HEK293T (cell line): Measurements from ENCODE around the gene USP24.

Source experiments
- CTCF ChIA-PET: fragments of 350-600 bp; formaldehyde crosslinking; extraction: SDS; loops from one replicate; lab custom pipeline; 2021; ENCODE audit warnings: antibody characterized with exemption, inconsistent platforms; lab: Yijun Ruan, JAX
- POLR2A ChIA-PET: fragments of 350-600 bp; formaldehyde crosslinking; extraction: SDS; loops from one replicate; lab custom pipeline; 2020; ENCODE audit warnings: antibody characterized with exemption, inconsistent platforms; lab: Yijun Ruan, JAX
- DNase-seq: peaks from one replicate; pipeline ENCODE4 v3.0.0; 2012; ENCODE audit warnings: mixed read lengths; ENCODE audit errors: extremely low spot score
- ARNT ChIP-seq: fragments of 450-650 bp; IDR thresholded peaks from 2 replicates; pipeline ENCODE4 v1.6.1; 2017; ENCODE audit warnings: mild to moderate bottlenecking
- BHLHE40 ChIP-seq: fragments of 450-650 bp; IDR thresholded peaks from 2 replicates; pipeline ENCODE4 v1.6.1; 2016; ENCODE audit warnings: mild to moderate bottlenecking, moderate library complexity, borderline replicate concordance
- CTBP1 ChIP-seq: fragments of 450-650 bp; IDR thresholded peaks from 2 replicates; pipeline ENCODE4 v1.6.1; 2016; ENCODE audit warnings: borderline replicate concordance
- ELF4 ChIP-seq: fragments of 450-650 bp; IDR thresholded peaks from 2 replicates; pipeline ENCODE4 v1.6.1; 2017; ENCODE audit warnings: antibody characterized with exemption
- FOXA1 ChIP-seq: fragments of 450-650 bp; IDR thresholded peaks from 2 replicates; pipeline ENCODE4 v1.6.1; 2016; ENCODE audit warnings: mild to moderate bottlenecking
- FOXK2 ChIP-seq: fragments of 450-650 bp; IDR thresholded peaks from 2 replicates; pipeline ENCODE4 v1.6.1; 2016; ENCODE audit warnings: mild to moderate bottlenecking
- FOXM1 ChIP-seq: fragments of 450-650 bp; IDR thresholded peaks from 2 replicates; pipeline ENCODE4 v1.6.1; 2017; ENCODE audit warnings: mild to moderate bottlenecking, borderline replicate concordance
- HDGF ChIP-seq: fragments of 450-650 bp; IDR thresholded peaks from 2 replicates; pipeline ENCODE4 v1.6.1; 2017; ENCODE audit warnings: antibody characterized with exemption, borderline replicate concordance
- L3MBTL2 ChIP-seq: fragments of 450-650 bp; conservative IDR thresholded peaks from 2 replicates; pipeline ENCODE4 v1.6.1; 2016; ENCODE audit warnings: mild to moderate bottlenecking
- LEF1 ChIP-seq: fragments of 450-650 bp; IDR thresholded peaks from 2 replicates; pipeline ENCODE4 v1.6.1; 2017; ENCODE audit warnings: mild to moderate bottlenecking, borderline replicate concordance
- NFRKB ChIP-seq: fragments of 450-650 bp; IDR thresholded peaks from 2 replicates; pipeline ENCODE4 v1.6.1; 2016; ENCODE audit warnings: mild to moderate bottlenecking, moderate library complexity
- SP1 ChIP-seq: fragments of 450-650 bp; IDR thresholded peaks from 2 replicates; pipeline ENCODE4 v1.6.1; 2017
- SUZ12 ChIP-seq: fragments of 450-650 bp; IDR thresholded peaks from 2 replicates; pipeline ENCODE4 v1.6.1; 2016; ENCODE audit warnings: mild to moderate bottlenecking
- TARDBP ChIP-seq: fragments of 450-650 bp; IDR thresholded peaks from 2 replicates; pipeline ENCODE4 v1.6.1; 2016
- ZNF384 ChIP-seq: fragments of 450-650 bp; IDR thresholded peaks from 2 replicates; pipeline ENCODE4 v1.6.1; 2016
- TF ChIP-seq, protein P1 (sequence below): fragments of 450-650 bp; IDR thresholded peaks from 2 replicates; pipeline ENCODE4 v1.6.1; 2016

The USP24 gene

GRCh38 chr1:55056632-55056992 is 158.6 kb downstream of the USP24 start:
- TF ChIP-seq HDGF, result no peak
- DNase-seq, result no peak
- CTCF ChIA-PET, result no interaction called here
- POLR2A ChIA-PET, result no interaction called here

DNA sequence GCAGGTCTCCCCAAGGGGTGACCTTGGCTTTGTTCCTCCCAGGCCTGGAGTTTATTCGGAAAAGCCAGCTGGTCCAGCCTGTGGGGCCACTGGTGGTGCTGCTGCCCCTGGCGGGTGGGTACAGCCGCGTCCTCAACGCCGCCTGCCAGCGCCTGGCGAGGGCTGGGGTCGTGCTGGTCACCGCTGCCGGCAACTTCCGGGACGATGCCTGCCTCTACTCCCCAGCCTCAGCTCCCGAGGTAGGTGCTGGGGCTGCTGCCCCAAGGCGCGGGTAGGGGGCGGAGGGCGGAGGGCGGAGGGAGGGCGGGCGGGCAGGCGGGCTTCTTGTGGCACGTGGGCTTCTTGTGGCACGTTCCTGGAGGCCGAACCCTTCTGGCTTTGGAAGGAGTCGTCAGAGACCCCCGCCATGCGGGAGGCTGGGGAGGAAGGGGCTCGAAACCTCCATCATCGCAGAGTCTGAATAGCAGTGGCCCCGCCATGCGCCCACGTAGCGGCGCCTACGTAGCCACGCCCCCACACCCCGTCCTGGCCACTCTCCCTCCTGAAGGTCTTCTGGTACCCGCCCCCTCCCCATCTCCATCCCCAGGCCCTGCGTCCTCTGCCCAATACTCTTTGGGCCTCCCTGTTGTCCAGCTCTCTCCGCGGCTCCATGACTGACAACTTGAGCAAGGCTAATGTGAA is 159.1 kb downstream of the USP24 start:
- CTCF ChIA-PET, result no interaction called here
- no peak for TF ChIP-seq L3MBTL2
- no peak for TF ChIP-seq ZNF384
- no peak for TF ChIP-seq LEF1
- TF ChIP-seq SUZ12, result no peak
- no peak for TF ChIP-seq TARDBP
- TF ChIP-seq, protein P1, sequence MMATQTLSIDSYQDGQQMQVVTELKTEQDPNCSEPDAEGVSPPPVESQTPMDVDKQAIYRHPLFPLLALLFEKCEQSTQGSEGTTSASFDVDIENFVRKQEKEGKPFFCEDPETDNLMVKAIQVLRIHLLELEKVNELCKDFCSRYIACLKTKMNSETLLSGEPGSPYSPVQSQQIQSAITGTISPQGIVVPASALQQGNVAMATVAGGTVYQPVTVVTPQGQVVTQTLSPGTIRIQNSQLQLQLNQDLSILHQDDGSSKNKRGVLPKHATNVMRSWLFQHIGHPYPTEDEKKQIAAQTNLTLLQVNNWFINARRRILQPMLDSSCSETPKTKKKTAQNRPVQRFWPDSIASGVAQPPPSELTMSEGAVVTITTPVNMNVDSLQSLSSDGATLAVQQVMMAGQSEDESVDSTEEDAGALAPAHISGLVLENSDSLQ, result no peak
- TF ChIP-seq CTBP1, result no peak
- no peak for TF ChIP-seq SP1
- TF ChIP-seq FOXA1, result no peak
- TF ChIP-seq FOXK2, result no peak
- TF ChIP-seq NFRKB, result no peak
- TF ChIP-seq HDGF, result no peak
- no peak for TF ChIP-seq FOXM1
- TF ChIP-seq ARNT, result no peak
- no peak for TF ChIP-seq ELF4
- TF ChIP-seq BHLHE40, result no peak
- no peak for DNase-seq
- POLR2A ChIA-PET, result no interaction called here

GRCh38 chr1:55055084-55055882 is 159.9 kb downstream of the USP24 start:
- ChIA-PET POLR2A (no interaction called here), CTCF (no interaction called here)
- TF ChIP-seq SUZ12, result no peak
- TF ChIP-seq TARDBP, result no peak
- TF ChIP-seq ARNT, result no peak
- TF ChIP-seq LEF1, result no peak
- no peak for TF ChIP-seq ELF4
- TF ChIP-seq FOXK2, result no peak
- no peak for TF ChIP-seq SP1
- TF ChIP-seq L3MBTL2, result no peak
- no peak for TF ChIP-seq HDGF
- no peak for TF ChIP-seq CTBP1
- no peak for TF ChIP-seq BHLHE40
- DNase-seq, result no peak

GRCh38 chr1:55054396-55054795 is 160.8 kb downstream of the USP24 start:
- ChIA-PET POLR2A (no interaction called here), CTCF (no interaction called here)
- no peak for DNase-seq
- TF ChIP-seq, protein P1, result no peak
- TF ChIP-seq HDGF (no peak), ZNF384 (no peak), ELF4 (no peak), NFRKB (no peak), CTBP1 (no peak)

GRCh38 chr1:55053265-55053954 is 161.8 kb downstream of the USP24 start:
- DNase-seq, result no peak
- CTCF ChIA-PET, result no interaction called here
- POLR2A ChIA-PET, result no interaction called here
- TF ChIP-seq HDGF (no peak), FOXK2 (no peak), ELF4 (no peak), TARDBP (no peak), ZNF384 (no peak), SP1 (no peak), CTBP1 (no peak), BHLHE40 (no peak), ARNT (no peak), FOXM1 (no peak), NFRKB (no peak)
- TF ChIP-seq, protein P1, result no peak
